PC-9 (cell line): ENCODE data around the gene TMEM82.

Experiments used
- EZH2 ChIP-seq: fragments of 200-600 bp; sonication (generic); IDR thresholded peaks from 2 replicates; pipeline ENCODE4 v1.8.0; 2017; ENCODE audit warnings: antibody characterized with exemption, low read depth
- TF ChIP-seq, protein P1 (sequence below): fragments of 200-600 bp; sonication (generic); conservative IDR thresholded peaks from 2 replicates; pipeline ENCODE4 v1.6.1; 2017; ENCODE audit warnings: mixed run types, antibody characterized with exemption, mild to moderate bottlenecking, moderate library complexity

DNA sequence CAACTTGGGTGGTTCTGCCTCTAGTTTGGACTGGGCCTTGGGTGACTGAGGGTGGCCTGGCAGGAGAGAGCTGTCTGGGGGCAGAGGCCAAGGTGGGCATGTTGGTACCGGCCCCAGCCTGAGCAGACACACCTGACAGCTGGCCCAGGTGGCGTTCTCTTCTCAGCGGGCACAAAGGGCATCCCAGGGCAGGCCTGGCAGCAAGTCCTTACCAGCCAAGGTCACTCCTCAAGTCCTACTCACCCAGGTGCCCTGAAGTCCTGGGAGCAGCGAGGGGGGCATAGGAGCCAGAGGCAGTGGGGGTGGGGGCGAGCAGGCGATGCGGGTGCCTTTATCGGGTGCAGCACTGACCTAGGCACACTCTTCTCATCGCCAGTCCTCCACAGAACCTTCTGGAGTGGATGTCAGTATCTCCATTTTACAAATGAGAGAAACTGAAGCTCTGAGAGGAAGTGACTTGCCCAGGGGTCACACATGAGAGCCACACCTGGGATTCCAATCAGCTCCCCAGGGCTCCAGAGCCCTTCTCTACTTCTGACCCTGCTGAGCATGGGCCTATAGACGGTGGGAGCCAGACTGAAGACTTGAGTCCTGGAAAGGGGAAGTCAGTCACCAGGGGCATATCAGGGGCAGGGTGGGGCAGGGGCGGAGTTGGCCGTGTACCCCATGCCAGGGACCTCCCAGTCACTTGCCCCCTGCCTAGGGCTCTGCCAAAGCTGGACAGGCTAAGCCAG is 6.8 kb upstream of the TMEM82 start:
- TF ChIP-seq, protein P1, sequence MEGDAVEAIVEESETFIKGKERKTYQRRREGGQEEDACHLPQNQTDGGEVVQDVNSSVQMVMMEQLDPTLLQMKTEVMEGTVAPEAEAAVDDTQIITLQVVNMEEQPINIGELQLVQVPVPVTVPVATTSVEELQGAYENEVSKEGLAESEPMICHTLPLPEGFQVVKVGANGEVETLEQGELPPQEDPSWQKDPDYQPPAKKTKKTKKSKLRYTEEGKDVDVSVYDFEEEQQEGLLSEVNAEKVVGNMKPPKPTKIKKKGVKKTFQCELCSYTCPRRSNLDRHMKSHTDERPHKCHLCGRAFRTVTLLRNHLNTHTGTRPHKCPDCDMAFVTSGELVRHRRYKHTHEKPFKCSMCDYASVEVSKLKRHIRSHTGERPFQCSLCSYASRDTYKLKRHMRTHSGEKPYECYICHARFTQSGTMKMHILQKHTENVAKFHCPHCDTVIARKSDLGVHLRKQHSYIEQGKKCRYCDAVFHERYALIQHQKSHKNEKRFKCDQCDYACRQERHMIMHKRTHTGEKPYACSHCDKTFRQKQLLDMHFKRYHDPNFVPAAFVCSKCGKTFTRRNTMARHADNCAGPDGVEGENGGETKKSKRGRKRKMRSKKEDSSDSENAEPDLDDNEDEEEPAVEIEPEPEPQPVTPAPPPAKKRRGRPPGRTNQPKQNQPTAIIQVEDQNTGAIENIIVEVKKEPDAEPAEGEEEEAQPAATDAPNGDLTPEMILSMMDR = no peak
- TF ChIP-seq EZH2 = no peak
